ENCODE data around the gene ZNF672. TPM values are rescaled to one million over a fixed set of nuclear protein-coding genes. Genes with fewer than 3 reads are reported as not detected.
A peak's percentile ranks its signal among the peaks of the same experiment; 100 is the strongest.

ZNF672 gene
- polyA plus RNA-seq, 1 donor (not counting 4 experiments of a cell fraction or from before 2014, with no cell fraction given), result 12.6 TPM

DNA sequence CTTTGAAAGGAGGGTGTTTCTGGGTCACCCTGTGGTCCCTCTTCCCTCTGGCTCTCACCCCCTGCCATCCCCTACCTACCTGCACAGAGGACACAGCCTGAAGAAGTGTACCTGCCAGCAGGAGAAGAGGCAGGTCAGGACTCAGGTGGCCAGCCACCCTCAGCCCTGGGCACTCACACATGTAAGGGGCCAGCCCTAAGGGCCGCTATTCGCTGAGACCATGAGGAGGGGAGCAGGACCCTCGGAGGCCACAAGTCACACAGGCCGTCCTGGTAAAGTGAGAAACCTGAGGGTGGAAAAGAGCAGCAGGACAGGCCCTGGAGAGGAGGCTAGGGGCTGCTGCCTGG is 19.7 kb downstream of the ZNF672 start:
- Histone ChIP-seq H3K9ac (ENCODE audit: control insufficient read depth, extremely low read depth, insufficient read depth, low read length) (peak overlapping the region; percentile 85), H3K36me3 (ENCODE audit: control insufficient read depth in 2 of 2, extremely low read depth in 1 of 2, insufficient read depth in 2 of 2, low read length in 2 of 2) (peaks cover 27 to 33% of the 10 kb centered on the region in 2 experiments), H3K27ac (ENCODE audit: control insufficient read depth, insufficient read depth, low read length) (peak overlapping the region; percentile 86), H4K20me1 (ENCODE audit: control insufficient read depth, extremely low read depth, insufficient read depth, low read length) (no peaks in the 10 kb centered on the region), H3K79me2 (ENCODE audit: control insufficient read depth, insufficient read depth, low read length) (peaks cover 23% of the 10 kb centered on the region), H3K4me1 (ENCODE audit: control insufficient read depth, extremely low read depth, insufficient read depth, low read length) (peaks cover 29% of the 10 kb centered on the region), H3K9me1 (ENCODE audit: control insufficient read depth, extremely low read depth, insufficient read depth, low read length) (no peaks in the 10 kb centered on the region), H3K9me3 (ENCODE audit: control insufficient read depth, low read depth, low read length) (no peaks in the 10 kb centered on the region), H2AFZ (ENCODE audit: control insufficient read depth, low read length) (peak overlapping the region; percentile 57), H3K4me3 (ENCODE audit: control insufficient read depth in 2 of 3, extremely low read depth in 1 of 3, insufficient read depth in 2 of 3, low read depth in 1 of 3, low read length in 3 of 3) (peak overlapping the region; percentile 63 to 81 (median 76)), H3K4me2 (ENCODE audit: control insufficient read depth, extremely low read depth, insufficient read depth, low read depth, low read length) (peak overlapping the region; percentile 95), H3K27me3 (ENCODE audit: control insufficient read depth, extremely low read depth, insufficient read depth, low read length) (no peaks in the 10 kb centered on the region)
- DNase-seq (ENCODE audit: low read depth, low spot score) (no peak), FAIRE-seq (no peak)
- TF ChIP-seq, protein P1, sequence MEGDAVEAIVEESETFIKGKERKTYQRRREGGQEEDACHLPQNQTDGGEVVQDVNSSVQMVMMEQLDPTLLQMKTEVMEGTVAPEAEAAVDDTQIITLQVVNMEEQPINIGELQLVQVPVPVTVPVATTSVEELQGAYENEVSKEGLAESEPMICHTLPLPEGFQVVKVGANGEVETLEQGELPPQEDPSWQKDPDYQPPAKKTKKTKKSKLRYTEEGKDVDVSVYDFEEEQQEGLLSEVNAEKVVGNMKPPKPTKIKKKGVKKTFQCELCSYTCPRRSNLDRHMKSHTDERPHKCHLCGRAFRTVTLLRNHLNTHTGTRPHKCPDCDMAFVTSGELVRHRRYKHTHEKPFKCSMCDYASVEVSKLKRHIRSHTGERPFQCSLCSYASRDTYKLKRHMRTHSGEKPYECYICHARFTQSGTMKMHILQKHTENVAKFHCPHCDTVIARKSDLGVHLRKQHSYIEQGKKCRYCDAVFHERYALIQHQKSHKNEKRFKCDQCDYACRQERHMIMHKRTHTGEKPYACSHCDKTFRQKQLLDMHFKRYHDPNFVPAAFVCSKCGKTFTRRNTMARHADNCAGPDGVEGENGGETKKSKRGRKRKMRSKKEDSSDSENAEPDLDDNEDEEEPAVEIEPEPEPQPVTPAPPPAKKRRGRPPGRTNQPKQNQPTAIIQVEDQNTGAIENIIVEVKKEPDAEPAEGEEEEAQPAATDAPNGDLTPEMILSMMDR (optimal IDR thresholded peaks at IDR 0.05 in 1 of 3, IDR thresholded peaks at IDR 0.05 in 1 of 3, conservative IDR thresholded peaks at IDR 0.05 in 1 of 3; ENCODE audit: extremely low read depth in 1 of 3, insufficient read depth in 2 of 3, low read length in 3 of 3), result no peak
- no peak for TF ChIP-seq EZH2 (IDR thresholded peaks at IDR 0.05; ENCODE audit: low read length)
- dilution Hi-C loops (cut with MboI; ENCODE audit: extremely low pct_ligation_motif_present, low sequenced_read_pairs), result no loop called here

DNA sequence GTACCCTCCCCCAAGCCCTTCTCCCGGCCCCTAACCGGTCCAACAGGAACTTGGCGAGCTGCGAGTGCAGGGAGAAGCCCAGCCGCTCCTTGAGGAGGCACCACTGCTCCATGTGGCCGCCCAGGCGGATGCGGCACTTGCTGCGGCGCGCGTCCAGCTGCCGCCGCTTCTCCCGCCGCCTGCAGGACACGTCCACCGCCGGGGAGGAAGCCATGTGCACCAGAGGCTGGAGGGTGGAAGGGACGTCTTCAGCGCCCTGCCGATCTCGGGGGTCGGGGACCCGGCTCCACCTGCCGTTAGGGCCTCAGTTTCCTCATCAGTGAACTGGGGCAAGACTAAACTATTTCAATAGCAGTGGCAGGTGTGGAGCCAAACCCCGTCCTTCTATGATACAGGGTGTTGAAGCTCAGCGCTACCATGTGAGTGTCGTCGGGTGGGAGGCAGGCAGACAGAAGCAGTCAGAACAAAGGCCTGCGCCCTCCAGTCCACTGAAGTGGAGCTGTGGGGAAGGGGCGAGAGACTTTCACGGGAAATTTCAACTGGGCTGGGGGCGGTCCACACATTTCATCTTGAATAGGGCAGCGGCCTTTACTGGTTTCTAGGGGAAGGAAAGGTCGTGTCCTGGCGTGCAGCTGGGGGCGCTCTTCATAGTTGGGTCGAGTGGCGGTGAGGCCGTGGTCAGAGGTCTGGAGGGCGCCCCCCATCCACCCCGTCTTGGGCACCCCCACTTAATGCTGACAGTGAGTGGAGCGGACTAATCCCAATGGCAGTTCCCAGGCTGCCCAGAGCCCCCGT is 20.3 kb downstream of the ZNF672 start:
- dilution Hi-C loops (cut with MboI; ENCODE audit: extremely low pct_ligation_motif_present, low sequenced_read_pairs), result no loop called here
- Histone ChIP-seq H3K36me3 (ENCODE audit: control insufficient read depth in 2 of 2, extremely low read depth in 1 of 2, insufficient read depth in 2 of 2, low read length in 2 of 2) (peaks cover 23 to 33% of the 10 kb centered on the region in 2 experiments), H3K79me2 (ENCODE audit: control insufficient read depth, insufficient read depth, low read length) (peaks cover 23% of the 10 kb centered on the region), H3K27me3 (ENCODE audit: control insufficient read depth, extremely low read depth, insufficient read depth, low read length) (no peaks in the 10 kb centered on the region), H3K4me3 (ENCODE audit: control insufficient read depth in 2 of 3, extremely low read depth in 1 of 3, insufficient read depth in 2 of 3, low read depth in 1 of 3, low read length in 3 of 3) (peak overlapping the region; percentile 63 to 81 (median 76)), H3K4me2 (ENCODE audit: control insufficient read depth, extremely low read depth, insufficient read depth, low read depth, low read length) (peak overlapping the region; percentile 95), H4K20me1 (ENCODE audit: control insufficient read depth, extremely low read depth, insufficient read depth, low read length) (no peaks in the 10 kb centered on the region), H3K9ac (ENCODE audit: control insufficient read depth, extremely low read depth, insufficient read depth, low read length) (peak overlapping the region; percentile 85), H3K4me1 (ENCODE audit: control insufficient read depth, extremely low read depth, insufficient read depth, low read length) (peaks cover 33% of the 10 kb centered on the region), H3K9me1 (ENCODE audit: control insufficient read depth, extremely low read depth, insufficient read depth, low read length) (no peaks in the 10 kb centered on the region), H3K9me3 (ENCODE audit: control insufficient read depth, low read depth, low read length) (no peaks in the 10 kb centered on the region), H2AFZ (ENCODE audit: control insufficient read depth, low read length) (peak overlapping the region; percentile 77), H3K27ac (ENCODE audit: control insufficient read depth, insufficient read depth, low read length) (peak overlapping the region; percentile 86)
- TF ChIP-seq, protein P1 (optimal IDR thresholded peaks at IDR 0.05 in 1 of 3, IDR thresholded peaks at IDR 0.05 in 1 of 3, conservative IDR thresholded peaks at IDR 0.05 in 1 of 3; ENCODE audit: extremely low read depth in 1 of 3, insufficient read depth in 2 of 3, low read length in 3 of 3), result peak; percentile 28 to 64 (median 44)
- no peak for TF ChIP-seq EZH2 (IDR thresholded peaks at IDR 0.05; ENCODE audit: low read length)
- DNase-seq (ENCODE audit: low read depth, low spot score) (no peak), FAIRE-seq (no peak)
